NCI-H69 (cell line): ENCODE measurements around the gene ENPP4.
"Not testable (repeated sequence)": the region's sequence is repeated elsewhere in the genome, so short reads cannot be mapped to it uniquely, and the experiment has no call there.

ENCODE experiments used
- DNase-seq: peaks from one replicate; lab custom pipeline; 2025; lab: John Stamatoyannopoulos, UW

The ENPP4 gene

DNA sequence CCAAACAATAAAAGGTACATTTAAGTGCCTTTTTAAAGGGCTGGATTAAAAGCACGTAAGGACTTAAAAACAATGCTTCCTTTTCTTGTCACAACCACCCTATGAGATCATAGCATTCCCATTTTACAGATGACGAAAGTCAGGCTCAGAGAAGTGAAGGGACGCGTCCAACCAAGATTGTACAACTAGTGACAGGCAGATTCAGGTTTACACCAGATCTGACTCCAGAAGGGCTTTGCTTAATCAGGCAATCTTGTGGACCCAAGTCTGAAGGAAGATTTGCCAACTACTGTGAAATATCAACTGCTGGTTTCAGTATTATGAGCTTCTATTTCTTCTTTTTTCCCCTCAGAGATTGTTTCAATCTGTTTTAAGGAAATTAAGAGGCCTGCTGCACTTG is 877 bp downstream of the ENPP4 start:
- DNase-seq = peak; percentile 52

- DNase-seq = not testable (repeated sequence)
Observed at GRCh38 chr6:46131291-46131690, 1.5 kb downstream of the ENPP4 start.

- no peak for DNase-seq
Observed at GRCh38 chr6:46134216-46134615, 4.4 kb downstream of the ENPP4 start.

DNA sequence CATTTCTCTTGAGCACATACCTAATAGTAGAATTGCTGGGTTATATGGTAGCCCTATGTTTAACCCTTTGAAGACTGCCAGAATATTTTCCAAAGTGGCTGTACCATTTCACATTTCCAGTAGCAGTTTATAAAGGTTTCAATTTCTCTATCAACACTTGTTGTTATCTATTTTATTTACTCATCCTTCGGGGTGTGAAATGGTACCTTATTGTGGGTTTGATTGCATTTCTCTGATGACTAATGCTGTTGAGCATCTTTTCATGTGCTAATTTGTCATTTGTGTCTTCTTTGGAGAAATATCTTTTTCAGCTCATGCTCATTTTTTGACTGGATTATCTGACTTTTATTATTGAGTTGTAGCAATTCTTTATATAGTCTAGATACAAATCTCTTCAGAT is 5.4 kb downstream of the ENPP4 start:
- no peak for DNase-seq

DNA sequence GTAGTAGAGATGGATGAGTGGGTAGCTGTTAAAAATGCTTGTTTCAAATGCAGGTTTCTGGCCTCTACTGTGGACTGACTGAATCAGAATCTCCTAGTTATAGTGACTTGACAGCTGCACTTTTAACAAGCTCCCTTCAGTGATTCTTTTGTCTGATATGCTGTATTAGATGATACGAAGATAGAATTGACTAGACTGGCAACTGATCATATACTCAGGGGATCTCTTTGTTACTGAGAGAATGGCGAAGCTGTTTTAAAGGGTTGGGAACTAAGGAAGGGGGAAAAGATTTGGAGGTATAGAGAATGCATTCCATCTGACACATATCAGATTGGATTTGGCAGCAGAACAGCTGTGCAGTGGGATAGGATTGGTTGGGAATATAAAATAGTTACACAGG is 7.0 kb downstream of the ENPP4 start:
- DNase-seq = no peak

DNA sequence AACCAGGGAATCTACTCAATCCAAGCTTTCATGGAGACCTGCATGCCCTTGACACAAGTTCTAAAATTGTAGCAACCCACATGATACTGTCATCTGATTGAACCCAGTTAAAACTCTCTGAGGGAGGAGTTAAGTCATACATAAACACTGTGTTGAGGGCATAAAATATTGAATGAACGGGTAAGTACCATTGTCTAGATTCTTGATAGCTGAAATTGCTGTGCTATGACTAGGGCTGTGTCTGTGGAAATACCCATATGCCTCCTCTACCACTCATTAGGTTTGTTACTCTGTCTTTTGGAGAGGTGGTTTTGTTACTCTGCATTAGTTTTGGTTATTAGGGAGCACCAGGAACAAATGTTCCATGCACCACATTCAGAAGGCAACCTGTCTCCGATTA is 7.6 kb downstream of the ENPP4 start:
- no peak for DNase-seq

DNA sequence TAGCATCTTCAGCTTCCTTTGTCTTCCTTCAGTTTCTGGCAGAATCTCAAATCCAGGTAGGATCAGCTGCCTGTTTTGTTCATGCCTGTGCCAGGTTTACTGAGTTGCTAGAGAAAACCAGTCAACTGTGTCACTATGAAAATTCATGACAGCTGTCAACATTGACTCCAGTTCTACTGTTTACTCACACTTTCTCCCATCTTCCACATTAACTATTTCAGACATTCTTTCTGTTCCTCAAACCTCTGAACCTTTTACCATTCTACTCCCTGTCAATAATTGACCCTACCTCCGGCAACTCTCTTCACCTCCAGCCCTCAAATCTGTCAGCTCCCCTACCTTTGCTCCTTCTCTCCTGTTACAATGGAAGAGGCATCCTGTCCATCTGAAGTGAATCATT is 8.5 kb downstream of the ENPP4 start:
- DNase-seq = peak; percentile 69

DNA sequence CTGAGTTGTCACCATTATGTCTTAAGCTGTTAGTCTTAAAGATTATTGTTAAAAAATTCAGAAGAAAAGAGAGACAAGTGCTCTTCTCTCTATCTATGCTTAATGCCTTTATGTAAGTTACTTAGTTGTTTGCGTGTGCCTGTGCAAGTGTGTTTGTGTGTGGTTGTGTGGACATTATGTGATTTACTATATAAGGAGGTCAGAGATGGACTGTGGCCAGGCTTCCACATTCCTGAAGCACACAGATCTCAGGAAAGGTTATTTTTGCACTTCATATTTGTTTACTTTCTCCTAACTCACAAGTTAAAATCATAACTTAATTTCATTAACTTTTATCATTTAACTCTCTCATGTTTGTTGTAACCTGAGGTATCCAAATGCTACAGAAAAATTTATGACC is 14.5 kb downstream of the ENPP4 start:
- no peak for DNase-seq

DNA sequence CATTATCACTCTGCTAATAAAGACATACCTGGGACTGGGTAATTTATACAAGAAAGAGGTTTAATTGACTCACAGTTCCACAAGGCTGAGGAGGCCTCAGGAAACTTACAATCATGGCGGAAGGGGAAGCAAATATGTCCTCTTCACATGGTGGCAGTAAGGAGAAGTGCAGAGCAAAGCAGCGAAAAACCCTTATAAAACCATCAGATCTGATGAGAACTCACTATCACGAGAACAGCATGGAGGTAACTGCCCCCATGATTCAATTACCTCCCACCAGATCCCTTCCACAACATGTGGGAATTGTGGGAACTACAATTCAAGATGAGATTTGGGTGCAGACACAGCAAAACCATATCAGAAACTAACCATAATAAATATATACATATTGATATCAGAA is 19.3 kb downstream of the ENPP4 start:
- not testable (repeated sequence) for DNase-seq

DNA sequence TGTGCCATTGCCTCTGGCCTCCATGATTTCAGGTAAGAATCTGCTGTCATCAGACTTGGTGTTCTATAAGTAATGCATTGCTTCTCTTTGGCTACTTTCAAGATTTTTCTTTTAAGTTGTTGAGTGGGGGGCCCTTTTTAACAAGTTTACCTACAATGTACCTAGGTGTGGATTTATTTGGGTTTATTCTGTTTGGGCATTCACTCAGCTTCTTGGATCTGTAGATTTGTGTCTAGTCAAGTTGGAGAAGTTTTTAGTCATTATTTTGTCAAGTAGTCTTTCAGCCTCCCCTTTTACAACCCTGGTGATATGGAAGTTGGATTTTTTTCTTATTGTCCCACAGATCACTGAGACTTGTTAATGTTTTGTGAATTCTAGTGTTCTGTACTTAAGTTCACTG is 26.9 kb downstream of the ENPP4 start:
- DNase-seq = no peak

GRCh38 chr6:46159229-46159628 is 29.4 kb downstream of the ENPP4 start:
- no peak for DNase-seq

- DNase-seq = no peak
Observed at GRCh38 chr6:46160102-46160501, 30.3 kb downstream of the ENPP4 start.

GRCh38 chr6:46170357-46171289 is 40.8 kb downstream of the ENPP4 start, which contains the start of gene ENPP5:
Gene ENPP5 (minus strand): TSS chr6:46170980. CDS start chr6:46168262, 2,718 bp downstream.
- DNase-seq = peak; percentile 99

- no peak for DNase-seq
Observed at GRCh38 chr6:46172176-46172575, 42.4 kb downstream of the ENPP4 start.

GRCh38 chr6:46174904-46175303 is 45.1 kb downstream of the ENPP4 start:
- no peak for DNase-seq

GRCh38 chr6:46175446-46175845 is 45.7 kb downstream of the ENPP4 start:
- no peak for DNase-seq

DNA sequence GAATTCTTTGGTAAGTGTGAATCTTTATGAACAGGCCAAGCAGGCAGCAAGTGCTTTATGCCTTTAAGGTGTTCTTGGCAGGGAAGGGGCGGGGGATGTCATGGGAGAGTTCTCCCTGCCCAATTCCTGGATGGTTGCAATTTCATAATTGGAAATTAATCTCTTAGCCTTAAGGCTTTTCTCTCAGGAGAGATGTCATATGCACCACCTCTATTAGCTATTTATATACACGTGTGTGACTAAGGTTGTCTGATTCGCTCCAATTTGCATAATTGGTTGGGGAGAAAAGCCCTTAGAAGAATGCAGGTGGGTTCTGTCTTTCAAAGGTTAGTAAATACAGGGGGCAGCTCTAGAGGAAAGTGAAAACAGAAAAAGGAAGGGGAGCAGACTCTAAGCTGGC is 46.2 kb downstream of the ENPP4 start:
- peak; percentile 75 for DNase-seq

- DNase-seq = peak; percentile 5
Observed at GRCh38 chr6:46184114-46184513, 54.3 kb downstream of the ENPP4 start.

GRCh38 chr6:46186583-46186982 is 56.8 kb downstream of the ENPP4 start:
- DNase-seq = no peak

GRCh38 chr6:46189726-46190125 is 59.9 kb downstream of the ENPP4 start:
- DNase-seq = no peak

DNA sequence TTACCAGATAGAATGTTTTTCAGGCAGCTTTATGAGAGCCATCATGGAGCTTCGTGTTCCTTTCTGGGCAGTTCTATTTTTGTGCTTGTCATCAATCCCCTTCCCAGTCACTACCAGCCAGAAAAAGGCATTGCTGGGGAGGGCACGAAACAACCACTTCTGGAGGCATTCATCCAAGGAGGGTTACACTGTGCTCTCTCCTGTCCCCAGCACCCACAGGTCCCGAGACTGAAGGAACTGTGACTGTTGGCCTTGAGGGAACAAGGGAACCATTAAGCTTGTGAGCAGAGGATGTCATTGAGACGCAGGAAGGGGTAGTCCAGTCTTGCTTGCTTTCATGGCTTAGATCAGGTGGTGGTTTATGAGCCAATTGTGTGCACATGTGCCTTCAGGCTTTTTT is 61.1 kb downstream of the ENPP4 start:
- no peak for DNase-seq

DNA sequence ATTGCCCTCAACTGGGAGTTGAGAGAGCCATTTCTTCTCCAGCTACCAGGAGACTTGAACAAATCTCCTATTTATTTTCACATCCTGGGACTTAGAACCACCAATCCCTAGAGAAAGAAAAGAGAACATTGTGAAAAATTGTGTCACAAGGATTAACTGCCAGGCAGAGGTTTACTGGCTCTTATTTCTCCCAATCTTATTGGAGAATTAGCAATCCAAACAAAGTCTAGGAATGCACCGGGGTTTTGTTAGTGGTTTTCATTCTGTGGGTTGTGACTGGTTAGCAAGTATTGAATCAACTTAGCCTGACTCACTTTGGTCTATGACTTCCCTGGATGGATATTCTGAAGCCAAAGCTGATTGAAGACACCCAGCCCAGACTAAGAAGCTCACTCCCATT is 62.2 kb downstream of the ENPP4 start:
- DNase-seq = no peak
